GM12878 (cell line): ENCODE measurements around the gene RFC4. TPM values are rescaled to one million over a fixed set of nuclear protein-coding genes. Genes with fewer than 3 reads are reported as not detected.

Experiments used
- ATAC-seq: fragments of 200-7000 bp; cut with Tn5 transposase; 3 replicates; pipeline ENCODE4 v1.9.1; 2020; ENCODE audit warnings: mild to moderate bottlenecking, moderate library complexity
- BruUV-seq: library from RNA; stranded (reverse); fragments of 400-500 nt; replicated peaks from 2 replicates; lab custom pipeline; 2021; lab: Mats Ljungman, UMichigan
- CTCF ChIA-PET: fragments of 300-600 bp; sonication (Branson Sonifier 250); formaldehyde crosslinking; extraction: SDS; loops from one replicate; lab custom pipeline; 2021; ENCODE audit warnings: inconsistent platforms; lab: Yijun Ruan, JAX
- POLR2A ChIA-PET: fragments of 350-600 bp; formaldehyde crosslinking; extraction: SDS; loops from one replicate; lab custom pipeline; 2021; ENCODE audit warnings: inconsistent platforms; lab: Charles Lee
- RAD21 ChIA-PET: fragments of 300-600 bp; sonication (Branson Sonifier 250); formaldehyde crosslinking; loops from one replicate; lab custom pipeline; 2023; ENCODE audit warnings: antibody characterized with exemption; ENCODE audit not compliant: unreplicated experiment; lab: Charles Lee
- SMC1A ChIA-PET: fragments of 300-600 bp; sonication (Branson Sonifier 250); formaldehyde crosslinking; loops from one replicate; lab custom pipeline; 2023; ENCODE audit not compliant: unreplicated experiment, uncharacterized antibody; lab: Charles Lee
- DNase-seq: peaks from one replicate; pipeline ENCODE4 v3.0.0-alpha.2; 2011; ENCODE audit warnings: low read depth, low spot score
- FAIRE-seq: peaks from 3 replicates; lab custom pipeline; 2011; peaks lifted over from hg19 to GRCh38; lab: Jason Lieb, UNC
- H2AFZ ChIP-seq: 2 replicates; pipeline ENCODE4 v1.6.0; 2011; ENCODE audit warnings: low read depth, low read length, control low read depth; ENCODE audit not compliant: control insufficient read depth
- H3K27ac ChIP-seq: 2 replicates; pipeline ENCODE4 v1.5.1; 2011; ENCODE audit warnings: control low read depth; ENCODE audit not compliant: control insufficient read depth, insufficient read depth
- H3K27me3 ChIP-seq, 2 experiments: replicated peaks in 1 of 2; 2 replicates each; pipeline versions ENCODE4 v1.6.0 to v1.6.1; 2011; ENCODE audit warnings: low read length in 1 of 2; ENCODE audit not compliant: control insufficient read depth in 2 of 2, insufficient read depth in 2 of 2
- H3K36me3 ChIP-seq, 2 experiments: 2 replicates each; pipeline ENCODE4 v1.5.1; 2011; ENCODE audit warnings: low read length in 1 of 2; ENCODE audit not compliant: control insufficient read depth in 2 of 2, insufficient read depth in 2 of 2
- H3K4me1 ChIP-seq: 2 replicates; pipeline ENCODE4 v1.6.1; 2011; ENCODE audit warnings: mild to moderate bottlenecking, low read length, moderate library complexity, mixed read lengths; ENCODE audit not compliant: control insufficient read depth, insufficient read depth
- H3K4me2 ChIP-seq: 2 replicates; pipeline ENCODE4 v1.6.0; 2011; ENCODE audit warnings: control low read depth; ENCODE audit not compliant: control insufficient read depth, insufficient read depth
- H3K4me3 ChIP-seq: fragments of 200-600 bp; sonication (generic); 2 replicates; pipeline ENCODE4 v1.5.1; 2016
- H3K79me2 ChIP-seq: 2 replicates; pipeline ENCODE4 v1.6.0; 2011; ENCODE audit warnings: low read length; ENCODE audit not compliant: control insufficient read depth, insufficient read depth
- H3K9ac ChIP-seq: 2 replicates; pipeline ENCODE4 v1.8.0; 2011; ENCODE audit warnings: low read length, control low read depth, mixed read lengths; ENCODE audit not compliant: control insufficient read depth, insufficient read depth
- H3K9me3 ChIP-seq: replicated peaks from 3 replicates; pipeline ENCODE4 v1.5.1; 2011; ENCODE audit warnings: mild to moderate bottlenecking, low read length; ENCODE audit not compliant: control insufficient read depth, insufficient read depth
- H4K20me1 ChIP-seq: 2 replicates; pipeline ENCODE4 v1.6.0; 2011; ENCODE audit not compliant: control insufficient read depth, insufficient read depth
- NBN ChIP-seq: fragments of 450-650 bp; IDR thresholded peaks from 2 replicates; pipeline ENCODE4 v1.6.1; 2016
- NFXL1 ChIP-seq: fragments of 450-650 bp; IDR thresholded peaks from 2 replicates; pipeline ENCODE4 v1.6.1; 2017; ENCODE audit warnings: antibody characterized with exemption, mild to moderate bottlenecking, borderline replicate concordance
- POU2F2 ChIP-seq: IDR thresholded peaks from 3 replicates; pipeline ENCODE4 v1.6.1; 2011; ENCODE audit warnings: low read depth, mild to moderate bottlenecking, low read length, borderline replicate concordance
- SRF ChIP-seq, 2 experiments: IDR thresholded peaks; 2 replicates each; pipeline ENCODE4 v1.6.1; 2011; ENCODE audit warnings: low read depth in 2 of 2, low read length in 2 of 2, mild to moderate bottlenecking in 1 of 2, moderate library complexity in 1 of 2
- STAT3 ChIP-seq: IDR thresholded peaks from 2 replicates; pipeline ENCODE4 v1.6.1; 2011; ENCODE audit warnings: low read depth, low read length, improper control_type of control experiment
- TCF7 ChIP-seq: IDR thresholded peaks from 2 replicates; pipeline ENCODE4 v1.6.1; 2014; ENCODE audit warnings: antibody characterized with exemption, borderline replicate concordance
- ZNF687 ChIP-seq: fragments of 450-650 bp; IDR thresholded peaks from 2 replicates; pipeline ENCODE4 v1.6.1; 2017; ENCODE audit warnings: mild to moderate bottlenecking, moderate library complexity
- WGBS: methylation state at CpG from one replicate; pipeline ENCODE4 v1.1.6; 2016; ENCODE audit warnings: low lambda C conversion rate; ENCODE audit not compliant: insufficient replicate concordance, insufficient coverage; ENCODE audit errors: missing lambda C conversion rate; 5-methylcytosine and 5-hydroxymethylcytosine counted together
- in situ Hi-C: fragments of 300-500 bp; cut with MboI; formaldehyde crosslinking; loops from 9 replicates; pipeline ENCODE4 v1.14.3; 2018; ENCODE audit warnings: mixed read lengths
- intact Hi-C: fragments of 100-400 bp; cut with micrococcal nuclease; formaldehyde crosslinking; loops from one replicate; pipeline ENCODE4 v1.14.2; 2022; ENCODE audit not compliant: unreplicated experiment
- polyA plus RNA-seq, 11 experiments: library from polyadenylated mRNA; depleted of rRNA in 4 of 11; unstranded in 6 of 11; stranded (reverse) in 5 of 11; fragments of >200 nt; fragmentation: Nextera tagmentation in 4 of 11; fragmentation: Illumina TruSeq in 1 of 11; extraction: Ambion mirVana in 4 of 11; extraction: Trizol in 1 of 11; gene quantifications; 1 replicate in 1 of 11; 2 replicates in 10 of 11; pipeline versions ENCODE4 v1.2.1 to v1.2.3, GENCODE V29; 2011 to 2016; ENCODE audit warnings: inconsistent platforms in 2 of 11, missing spikeins in 2 of 11, low read depth in 1 of 11
- total RNA-seq, 4 experiments: library from RNA; depleted of rRNA in 3 of 4; stranded (reverse); fragments of >200 nt in 3 of 4; fragmentation: Illumina TruSeq in 1 of 4; extraction: Trizol in 1 of 4; gene quantifications; 2 replicates each; pipeline versions ENCODE4 v1.2.1 to v1.2.3, GENCODE V29; 2013 to 2021

RFC4 gene
- total and polyA plus RNA-seq, 10 of the 15 experiments (the other 5 are each of a cell fraction or from before 2014, with no cell fraction given), result 49.1 to 144 (median 112) TPM

DNA sequence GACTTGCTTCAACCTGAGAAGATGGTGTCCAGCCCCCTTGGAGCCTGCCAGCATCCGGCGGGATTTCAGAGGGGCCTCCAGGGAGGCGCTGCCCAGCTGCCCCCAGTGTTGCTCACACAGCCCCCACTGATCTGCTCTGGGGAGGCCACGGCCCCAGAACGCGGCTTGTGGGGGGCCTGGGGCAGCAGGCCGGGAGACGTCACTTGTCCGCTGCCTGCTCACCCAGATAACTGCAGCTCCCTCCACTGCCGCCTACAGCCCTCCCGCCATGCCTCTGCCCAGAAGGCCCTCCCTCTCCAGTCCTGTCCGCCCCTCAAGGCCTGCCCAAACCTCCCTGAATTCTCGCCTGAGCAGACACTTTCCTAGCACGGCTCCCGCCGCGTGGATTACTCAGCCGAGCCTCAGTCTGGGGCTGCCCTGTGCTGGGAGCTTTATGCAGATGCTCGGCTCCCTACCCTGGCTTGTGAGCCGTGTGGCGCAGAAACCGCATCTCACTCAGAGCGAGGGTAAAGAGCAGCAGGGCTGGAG, 19.1 kb upstream of the RFC4 start:
- SMC1A ChIA-PET, result interaction anchor here (1.3 kb wide), 1 partner anchor 41 kb away, joined by 3 read pairs; no protein-coding TSS in a partner anchor
- Histone ChIP-seq H3K27ac (no peak overlapping the region), H3K79me2 (no peaks in the 10 kb centered on the region), H3K4me1 (no peaks in the 10 kb centered on the region), H3K4me2 (no peak overlapping the region), H4K20me1 (0 out of 2 replicates have a peak, but pooled peaks cover 4% of the 10 kb centered on the region), H3K27me3 (peaks cover 14 to 22% of the 10 kb centered on the region in 2 experiments), H3K9ac (no peak overlapping the region), H3K4me3 (no peak overlapping the region), H2AFZ (no peak overlapping the region), H3K9me3 (no peaks in the 10 kb centered on the region), H3K36me3 (no peaks in the 10 kb centered on the region)
- FAIRE-seq (peak; percentile 7), ATAC-seq (peak; percentile 19), DNase-seq (no peak)
- in situ Hi-C loops, result no loop called here
- RAD21 ChIA-PET, result interaction anchor here (1.5 kb wide), 1 partner anchor 211 kb away, joined by 4 read pairs; no protein-coding TSS in a partner anchor
- no peak for TF ChIP-seq NBN
- no peak for TF ChIP-seq ZNF687
- TF ChIP-seq SRF (IDR thresholded peaks at IDR 0.05; ENCODE audit: low read depth in 2 of 2, low read length in 2 of 2), result no peak
- TF ChIP-seq STAT3, result no peak
- no peak for TF ChIP-seq POU2F2
- no peak for TF ChIP-seq TCF7
- no peak for TF ChIP-seq NFXL1
- WGBS, result 17% methylated on average over 20 of the region's 23 CpGs
- intact Hi-C loops, result no loop called here
- no TSS peak for BruUV-seq
- POLR2A ChIA-PET, result no interaction called here
- CTCF ChIA-PET, result interaction anchor here (0.5 to 9.3 kb wide), 3 partner anchors 210 to 543 kb away, joined by 3 to 183 read pairs (median 3); partner anchors contain the start of gene AHSG
